Body of pancreas (tissue), 4 donors: ENCODE measurements around the gene RGPD8.

ENCODE experiments used
- CTCF ChIP-seq, 7 experiments: fragments of 450-650 bp in 4 of 7; fragments of 200-600 bp in 3 of 7; sonication (generic) in 3 of 7; IDR thresholded peaks; one replicate each; pipeline ENCODE4 v1.5.1; 2016 to 2019; ENCODE audit warnings: antibody characterized with exemption in 7 of 7
- POLR2A ChIP-seq, 3 donors: fragments of 450-650 bp; IDR thresholded peaks; one replicate each; pipeline ENCODE4 v1.6.1; 2016; ENCODE audit warnings: antibody characterized with exemption in 3 of 3, mild to moderate bottlenecking in 2 of 3

GRCh38 chr2:112449854-112450253 is 16.4 kb upstream of the RGPD8 start:
- TF ChIP-seq CTCF (IDR thresholded peaks at IDR 0.05) (no peak), POLR2A (IDR thresholded peaks at IDR 0.05) (no peak)
